Neuronal stem cell (in vitro differentiated cells): Measurements from ENCODE around the gene MTF1.

ENCODE experiments used
- DNase-seq: peaks from one replicate; pipeline ENCODE4 v3.0.0-alpha.2; 2013; ENCODE audit warnings: low spot score
- H2AFZ ChIP-seq: one replicate; pipeline ENCODE4 v1.6.1; 2013; ENCODE audit warnings: mild to moderate bottlenecking, low read length, inconsistent platforms
- H2AK5ac ChIP-seq: 2 replicates; pipeline ENCODE4 v1.6.1; 2013; ENCODE audit warnings: low read depth, mild to moderate bottlenecking, inconsistent platforms, low read length, moderate library complexity, mixed read lengths
- H2BK120ac ChIP-seq: 2 replicates; pipeline ENCODE4 v1.6.1; 2013; ENCODE audit warnings: low read depth, mild to moderate bottlenecking, inconsistent platforms, low read length, moderate library complexity, mixed read lengths
- H2BK12ac ChIP-seq: one replicate; pipeline ENCODE4 v1.6.1; 2013; ENCODE audit warnings: low read length, inconsistent platforms
- H2BK15ac ChIP-seq: 2 replicates; pipeline ENCODE4 v1.6.1; 2013; ENCODE audit warnings: mild to moderate bottlenecking, low read length, inconsistent platforms, mixed read lengths
- H2BK5ac ChIP-seq: one replicate; pipeline ENCODE4 v1.6.1; 2013; ENCODE audit warnings: inconsistent platforms, mild to moderate bottlenecking, low read length, moderate library complexity
- H3K14ac ChIP-seq: one replicate; pipeline ENCODE4 v1.6.1; 2013; ENCODE audit warnings: low read length, inconsistent platforms
- H3K18ac ChIP-seq: 2 replicates; pipeline ENCODE4 v1.6.1; 2013; ENCODE audit warnings: low read length, inconsistent platforms
- H3K23ac ChIP-seq: 2 replicates; pipeline ENCODE4 v1.6.1; 2013; ENCODE audit warnings: low read depth, mild to moderate bottlenecking, mixed read lengths, low read length, inconsistent platforms; ENCODE audit not compliant: poor library complexity
- H3K27ac ChIP-seq: replicated peaks from 3 replicates; pipeline ENCODE4 v1.5.1; 2013; ENCODE audit warnings: low read length, inconsistent platforms
- H3K27me3 ChIP-seq, 3 experiments: 2 replicates each; pipeline ENCODE4 v1.6.1; 2013; ENCODE audit warnings: low read length in 3 of 3, mild to moderate bottlenecking in 2 of 3, inconsistent platforms in 1 of 3, low read depth in 1 of 3, mixed read lengths in 1 of 3, moderate library complexity in 1 of 3; ENCODE audit not compliant: control insufficient read depth in 3 of 3, insufficient read depth in 3 of 3
- H3K36me3 ChIP-seq, 2 donors: replicated peaks in 1 of 2; 2 replicates each; pipeline ENCODE4 v1.6.1; 2013; ENCODE audit warnings: low read length in 2 of 2; ENCODE audit not compliant: control insufficient read depth in 2 of 2, insufficient read depth in 2 of 2
- H3K4ac ChIP-seq: 2 replicates; pipeline ENCODE4 v1.6.1; 2013; ENCODE audit warnings: inconsistent platforms, mild to moderate bottlenecking, low read length, moderate library complexity
- H3K4me1 ChIP-seq, 2 donors: 1 replicate in 1 of 2; 2 replicates in 1 of 2; pipeline ENCODE4 v1.6.1; 2013; ENCODE audit warnings: low read length in 2 of 2, low read depth in 1 of 2; ENCODE audit not compliant: control insufficient read depth in 2 of 2, insufficient read depth in 1 of 2
- H3K4me2 ChIP-seq: one replicate; pipeline ENCODE4 v1.6.1; 2013; ENCODE audit warnings: mild to moderate bottlenecking, low read length, inconsistent platforms; ENCODE audit not compliant: insufficient read depth, poor library complexity, severe bottlenecking
- H3K4me3 ChIP-seq, 2 donors: 2 replicates each; pipeline ENCODE4 v1.5.1; 2013; ENCODE audit warnings: low read length in 2 of 2, mild to moderate bottlenecking in 2 of 2, inconsistent platforms in 1 of 2, moderate library complexity in 1 of 2
- H3K79me1 ChIP-seq: one replicate; pipeline ENCODE4 v1.6.1; 2013; ENCODE audit warnings: low read depth, mild to moderate bottlenecking, inconsistent platforms, low read length, moderate library complexity
- H3K9ac ChIP-seq: one replicate; pipeline ENCODE4 v1.6.1; 2013; ENCODE audit warnings: mild to moderate bottlenecking, low read depth, low read length, inconsistent platforms; ENCODE audit not compliant: poor library complexity
- H3K9me3 ChIP-seq, 2 donors: replicated peaks in 1 of 2; 2 replicates each; pipeline versions ENCODE3 to v1.6.1; 2013; ENCODE audit warnings: low read length in 2 of 2, mild to moderate bottlenecking in 2 of 2, inconsistent platforms in 1 of 2, low read depth in 1 of 2, mixed read lengths in 1 of 2, moderate library complexity in 1 of 2; ENCODE audit not compliant: control insufficient read depth in 2 of 2, insufficient read depth in 1 of 2
- H4K8ac ChIP-seq: one replicate; pipeline ENCODE4 v1.6.1; 2013; ENCODE audit warnings: low read depth, mild to moderate bottlenecking, inconsistent platforms, low read length, moderate library complexity
- H4K91ac ChIP-seq: one replicate; pipeline ENCODE4 v1.6.1; 2013; ENCODE audit warnings: low read length, low read depth, mild to moderate bottlenecking, inconsistent platforms; ENCODE audit not compliant: poor library complexity
- WGBS, 2 donors: extraction: QIAGEN DNeasy Blood & Tissue Kit; methylation state at CpG; one replicate each; pipeline ENCODE4 v1.1.7; 2013; ENCODE audit warnings: missing lambda C conversion rate in 2 of 2, mixed read lengths in 1 of 2; ENCODE audit not compliant: insufficient read length in 2 of 2, insufficient replicate concordance in 1 of 2; ENCODE audit errors: extremely low coverage in 2 of 2; 5-methylcytosine and 5-hydroxymethylcytosine counted together

Gene MTF1

GRCh38 chr1:37890378-37891014 is 31.1 kb upstream of the MTF1 start:
- Histone ChIP-seq H3K36me3 (peaks cover 15 to 50% of the 10 kb centered on the region in 2 donors), H2BK120ac (no peak overlapping the region), H3K79me1 (no peaks in the 10 kb centered on the region), H3K4me3 (no peak overlapping the region), H2AFZ (no peak overlapping the region), H3K4me2 (no peak overlapping the region), H3K23ac (no peak overlapping the region), H3K9me3 (no peaks in the 10 kb centered on the region), H4K91ac (no peak overlapping the region), H2BK5ac (no peak overlapping the region), H3K27ac (no peak overlapping the region), H4K8ac (no peak overlapping the region), H3K9ac (no peak overlapping the region), H2BK15ac (no peak overlapping the region), H2AK5ac (no peak overlapping the region), H3K4ac (no peak overlapping the region), H3K18ac (no peak overlapping the region), H3K27me3 (no peaks in the 10 kb centered on the region), H3K14ac (no peak overlapping the region), H3K4me1 (no peaks in the 10 kb centered on the region), H2BK12ac (no peak overlapping the region)
- DNase-seq, result no peak
- no CpG with 5 or more reads among the region's 4 CpGs for WGBS, 2 donors

- Histone ChIP-seq H3K9ac (no peak overlapping the region), H3K27ac (no peak overlapping the region), H2BK5ac (no peak overlapping the region), H3K27me3 (no peaks in the 10 kb centered on the region), H4K8ac (no peak overlapping the region), H3K4me3 (no peak overlapping the region), H3K4me1 (no peaks in the 10 kb centered on the region), H4K91ac (no peak overlapping the region), H3K14ac (no peak overlapping the region), H2BK120ac (no peak overlapping the region), H2BK15ac (no peak overlapping the region), H2AFZ (no peak overlapping the region), H2AK5ac (no peak overlapping the region), H3K36me3 (peaks cover 17 to 56% of the 10 kb centered on the region in 2 donors), H3K23ac (no peak overlapping the region), H3K4me2 (no peak overlapping the region), H3K9me3 (no peaks in the 10 kb centered on the region), H3K4ac (no peak overlapping the region), H3K18ac (no peak overlapping the region), H2BK12ac (no peak overlapping the region), H3K79me1 (no peaks in the 10 kb centered on the region)
- whole genome bisulfite sequencing, 2 donors, result no CpG with 5 or more reads among the region's 6 CpGs
- no peak for DNase-seq
Measured at GRCh38 chr1:37888022-37888700, 28.8 kb upstream of the MTF1 start.

- Histone ChIP-seq H3K79me1 (no peaks in the 10 kb centered on the region), H3K4ac (no peak overlapping the region), H3K36me3 (peaks cover 20 to 77% of the 10 kb centered on the region in 2 donors), H2AFZ (no peak overlapping the region), H2BK120ac (no peak overlapping the region), H3K18ac (no peak overlapping the region), H4K91ac (no peak overlapping the region), H3K27ac (no peak overlapping the region), H3K23ac (no peak overlapping the region), H3K4me1 (no peaks in the 10 kb centered on the region), H3K4me2 (no peak overlapping the region), H3K27me3 (no peaks in the 10 kb centered on the region), H3K4me3 (no peak overlapping the region), H3K9ac (no peak overlapping the region), H4K8ac (no peak overlapping the region), H3K9me3 (no peaks in the 10 kb centered on the region), H3K14ac (no peak overlapping the region), H2BK15ac (no peak overlapping the region), H2BK5ac (no peak overlapping the region), H2BK12ac (no peak overlapping the region), H2AK5ac (no peak overlapping the region)
- no CpG with 5 or more reads among the region's 3 CpGs for WGBS, 2 donors
- no peak for DNase-seq
Measured at GRCh38 chr1:37884145-37884544, 24.8 kb upstream of the MTF1 start.

GRCh38 chr1:37883671-37884070 is 24.3 kb upstream of the MTF1 start:
- Histone ChIP-seq H3K9ac (no peak overlapping the region), H2BK15ac (no peak overlapping the region), H2AFZ (no peak overlapping the region), H3K27ac (no peak overlapping the region), H2AK5ac (no peak overlapping the region), H2BK5ac (no peak overlapping the region), H3K4ac (no peak overlapping the region), H3K27me3 (no peaks in the 10 kb centered on the region), H2BK12ac (no peak overlapping the region), H2BK120ac (no peak overlapping the region), H3K4me1 (no peaks in the 10 kb centered on the region), H3K18ac (no peak overlapping the region), H3K23ac (no peak overlapping the region), H4K8ac (no peak overlapping the region), H3K9me3 (no peaks in the 10 kb centered on the region), H3K4me3 (no peak overlapping the region), H3K36me3 (peaks cover 18 to 74% of the 10 kb centered on the region in 2 donors), H4K91ac (no peak overlapping the region), H3K79me1 (no peaks in the 10 kb centered on the region), H3K4me2 (no peak overlapping the region), H3K14ac (no peak overlapping the region)
- DNase-seq, result no peak
- WGBS, 2 donors, result no CpG with 5 or more reads among the region's 5 CpGs
